ENCODE results near the gene EXOC4.

DNA sequence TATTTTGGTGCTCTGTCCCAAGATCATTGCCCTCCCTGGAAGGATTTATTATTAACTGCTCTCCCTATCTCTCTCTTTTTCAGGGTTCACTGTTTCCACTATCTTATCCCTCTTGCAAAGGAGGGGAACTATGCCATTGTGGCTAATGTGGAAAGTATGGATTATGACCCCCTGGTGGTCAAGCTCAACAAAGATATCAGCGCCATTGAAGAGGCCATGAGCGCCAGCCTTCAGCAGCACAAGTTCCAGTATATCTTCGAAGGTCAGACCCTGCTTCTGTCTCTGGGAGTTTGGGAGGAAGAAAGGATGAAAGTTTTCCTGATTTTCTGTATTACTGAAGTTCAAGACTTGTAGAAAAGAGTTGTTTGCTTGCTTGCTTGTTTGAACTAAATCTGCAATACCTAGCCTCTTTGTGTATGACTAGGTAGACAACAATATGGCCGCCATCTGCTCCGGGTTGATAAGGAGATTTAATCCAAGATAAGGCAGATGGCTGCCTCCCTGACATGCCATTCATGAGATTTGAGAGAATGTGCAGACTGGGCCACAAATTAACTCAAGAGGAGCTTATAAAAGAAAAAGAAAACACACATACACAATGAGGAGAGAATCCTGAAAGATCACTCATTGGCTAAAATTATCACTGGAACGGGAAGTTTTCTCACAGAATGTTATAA, 752.1 kb downstream of the EXOC4 start:
- TF ChIP-seq CTCF (IDR thresholded peaks at IDR 0.05; ENCODE audit: control extremely low read depth in 1 of 3, insufficient read depth in 1 of 3, low read depth in 1 of 3, low read length in 3 of 3) (no peak), RAD21 (IDR thresholded peaks at IDR 0.05 in 1 of 2, conservative IDR thresholded peaks at IDR 0.05 in 1 of 2; ENCODE audit: low read depth in 2 of 2, low read length in 2 of 2) (no peak), CREB1 (IDR thresholded peaks at IDR 0.05) (no peak), CEBPB (IDR thresholded peaks at IDR 0.05; ENCODE audit: low read depth, low read length) (no peak), POLR2A (IDR thresholded peaks at IDR 0.05; ENCODE audit: control extremely low read depth in 1 of 2, low read depth in 2 of 2, low read length in 2 of 2) (no peak), MAX (IDR thresholded peaks at IDR 0.05) (no peak)
